Gastrocnemius medialis (tissue), 4 donors: ENCODE data around the gene AFF3.

Experiments
- CTCF ChIP-seq, 5 experiments: fragments of 450-650 bp in 3 of 5; fragments of 200-600 bp in 2 of 5; sonication (generic) in 2 of 5; IDR thresholded peaks in 4 of 5; conservative IDR thresholded peaks in 1 of 5; 1 replicate in 4 of 5; 2 replicates in 1 of 5; pipeline ENCODE4 v1.5.1; 2016 to 2019; ENCODE audit warnings: antibody characterized with exemption in 5 of 5, mild to moderate bottlenecking in 3 of 5, moderate library complexity in 3 of 5
- POLR2A ChIP-seq, 2 donors: fragments of 450-650 bp; IDR thresholded peaks; one replicate each; pipeline ENCODE4 v1.6.1; 2017; ENCODE audit warnings: antibody characterized with exemption in 2 of 2, mild to moderate bottlenecking in 2 of 2, moderate library complexity in 2 of 2

DNA sequence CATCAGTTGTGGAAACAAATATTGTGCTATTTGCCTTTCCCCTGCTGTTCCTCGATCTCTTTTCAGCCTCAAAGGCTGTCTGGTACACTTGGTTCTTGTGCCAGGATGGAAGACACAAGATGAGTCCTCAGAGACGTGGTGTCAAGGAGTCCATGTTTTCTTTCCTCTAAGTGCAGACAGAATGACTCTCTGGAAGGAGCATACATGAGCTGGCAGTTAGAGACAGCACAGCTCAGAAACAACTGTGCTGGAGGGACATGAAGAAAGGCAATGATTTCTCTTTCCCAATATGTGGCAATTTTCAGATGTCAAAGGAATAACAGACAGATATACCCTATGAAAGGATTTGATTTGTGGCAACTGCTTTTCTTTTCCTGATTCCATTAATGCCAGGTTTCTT lies 162.2 kb downstream of the AFF3 start:
- TF ChIP-seq CTCF (IDR thresholded peaks at IDR 0.05 in 4 of 5, conservative IDR thresholded peaks at IDR 0.05 in 1 of 5) (no peak), POLR2A (IDR thresholded peaks at IDR 0.05) (no peak)
